Measurements from ENCODE around the gene ATP2B3.

Gene ATP2B3

GRCh38 chrX:153511784-153512500 is 5.5 kb upstream of the ATP2B3 start:
- H3K27me3 Mint-ChIP-seq = peaks cover 18% of the 10 kb centered on the region
- DNase-seq = no peak
- no peak overlapping the region for H3K4me3 Mint-ChIP-seq
- H3K36me3 Mint-ChIP-seq (ENCODE audit: low read depth) = no peaks in the 10 kb centered on the region
- no peak overlapping the region for H3K27ac Mint-ChIP-seq
- peaks cover 5% of the 10 kb centered on the region for H3K4me1 Mint-ChIP-seq (ENCODE audit: low read depth)
- H3K9me3 Mint-ChIP-seq = no peaks in the 10 kb centered on the region

- Mint-ChIP-seq H3K4me3 (no peak overlapping the region), H3K27ac (no peak overlapping the region)
Observed at GRCh38 chrX:153512501-153512893, 4.9 kb upstream of the ATP2B3 start.

GRCh38 chrX:153513265-153513664 is 4.2 kb upstream of the ATP2B3 start:
- no peak for DNase-seq
- H3K27ac Mint-ChIP-seq = no peak overlapping the region

More at GRCh38 chrX:153512501-153512893, 4.9 kb upstream of the ATP2B3 start:
- no peak for DNase-seq
- Mint-ChIP-seq H3K9me3 (no peaks in the 10 kb centered on the region), H3K27me3 (peaks cover 21% of the 10 kb centered on the region), H3K4me1 (ENCODE audit: low read depth) (peaks cover 3% of the 10 kb centered on the region), H3K36me3 (ENCODE audit: low read depth) (no peaks in the 10 kb centered on the region)

GRCh38 chrX:153514259-153514658 is 3.2 kb upstream of the ATP2B3 start:
- Mint-ChIP-seq H3K4me3 (no peak overlapping the region), H3K27ac (no peak overlapping the region), H3K4me1 (ENCODE audit: low read depth) (peaks cover 4% of the 10 kb centered on the region), H3K9me3 (no peaks in the 10 kb centered on the region), H3K27me3 (peaks cover 25% of the 10 kb centered on the region), H3K36me3 (ENCODE audit: low read depth) (no peaks in the 10 kb centered on the region)
- no peak for DNase-seq

More at GRCh38 chrX:153513265-153513664, 4.2 kb upstream of the ATP2B3 start:
- Mint-ChIP-seq H3K27me3 (peaks cover 22% of the 10 kb centered on the region), H3K4me3 (no peak overlapping the region), H3K9me3 (no peaks in the 10 kb centered on the region), H3K36me3 (ENCODE audit: low read depth) (no peaks in the 10 kb centered on the region), H3K4me1 (ENCODE audit: low read depth) (peaks cover under 1% of the 10 kb centered on the region)

- no peaks in the 10 kb centered on the region for H3K36me3 Mint-ChIP-seq (ENCODE audit: low read depth)
- no peak overlapping the region for H3K4me3 Mint-ChIP-seq
- no peaks in the 10 kb centered on the region for H3K9me3 Mint-ChIP-seq
- H3K27me3 Mint-ChIP-seq = peaks cover 32% of the 10 kb centered on the region
- H3K4me1 Mint-ChIP-seq (ENCODE audit: low read depth) = peaks cover 4% of the 10 kb centered on the region
- H3K27ac Mint-ChIP-seq = no peak overlapping the region
- no peak for DNase-seq
Observed at GRCh38 chrX:153515435-153515834, 2.0 kb upstream of the ATP2B3 start.

GRCh38 chrX:153516073-153516472 is 1.4 kb upstream of the ATP2B3 start:
- Mint-ChIP-seq H3K27ac (no peak overlapping the region), H3K36me3 (ENCODE audit: low read depth) (no peaks in the 10 kb centered on the region), H3K4me1 (ENCODE audit: low read depth) (peaks cover 4% of the 10 kb centered on the region), H3K4me3 (no peak overlapping the region), H3K27me3 (peaks cover 39% of the 10 kb centered on the region), H3K9me3 (no peaks in the 10 kb centered on the region)
- DNase-seq = no peak

- Mint-ChIP-seq H3K4me3 (no peak overlapping the region), H3K4me1 (ENCODE audit: low read depth) (peaks cover 4% of the 10 kb centered on the region), H3K36me3 (ENCODE audit: low read depth) (no peaks in the 10 kb centered on the region), H3K27ac (no peak overlapping the region), H3K27me3 (peaks cover 55% of the 10 kb centered on the region), H3K9me3 (no peaks in the 10 kb centered on the region)
- no peak for DNase-seq
Observed at GRCh38 chrX:153517946-153518834, 748 bp downstream of the ATP2B3 start.

GRCh38 chrX:153519569-153520286 is 2.3 kb downstream of the ATP2B3 start:
- peaks cover 4% of the 10 kb centered on the region for H3K4me1 Mint-ChIP-seq (ENCODE audit: low read depth)
- H3K4me3 Mint-ChIP-seq = no peak overlapping the region
- peaks cover 64% of the 10 kb centered on the region for H3K27me3 Mint-ChIP-seq
- no peak overlapping the region for H3K27ac Mint-ChIP-seq
- DNase-seq = no peak
- H3K36me3 Mint-ChIP-seq (ENCODE audit: low read depth) = no peaks in the 10 kb centered on the region
- no peaks in the 10 kb centered on the region for H3K9me3 Mint-ChIP-seq

GRCh38 chrX:153520287-153520917 is 3.0 kb downstream of the ATP2B3 start:
- Mint-ChIP-seq H3K27ac (no peak overlapping the region), H3K36me3 (ENCODE audit: low read depth) (no peaks in the 10 kb centered on the region), H3K4me3 (no peak overlapping the region), H3K27me3 (peaks cover 68% of the 10 kb centered on the region), H3K9me3 (no peaks in the 10 kb centered on the region), H3K4me1 (ENCODE audit: low read depth) (peaks cover 4% of the 10 kb centered on the region)
- DNase-seq = no peak

- Mint-ChIP-seq H3K9me3 (no peaks in the 10 kb centered on the region), H3K27me3 (peaks cover 63% of the 10 kb centered on the region), H3K27ac (no peak overlapping the region), H3K4me3 (no peak overlapping the region), H3K36me3 (ENCODE audit: low read depth) (no peaks in the 10 kb centered on the region), H3K4me1 (ENCODE audit: low read depth) (peaks cover 4% of the 10 kb centered on the region)
- DNase-seq = no peak
Observed at GRCh38 chrX:153521034-153521433, 3.6 kb downstream of the ATP2B3 start.

- no peak for DNase-seq
- Mint-ChIP-seq H3K4me3 (no peak overlapping the region), H3K36me3 (ENCODE audit: low read depth) (no peaks in the 10 kb centered on the region), H3K4me1 (ENCODE audit: low read depth) (peaks cover 4% of the 10 kb centered on the region), H3K9me3 (no peaks in the 10 kb centered on the region), H3K27me3 (peaks cover 61% of the 10 kb centered on the region), H3K27ac (no peak overlapping the region)
Observed at GRCh38 chrX:153522259-153522658, 4.8 kb downstream of the ATP2B3 start.

- Mint-ChIP-seq H3K4me1 (ENCODE audit: low read depth) (peaks cover 3% of the 10 kb centered on the region), H3K27me3 (peaks cover 70% of the 10 kb centered on the region), H3K9me3 (no peaks in the 10 kb centered on the region), H3K36me3 (ENCODE audit: low read depth) (no peaks in the 10 kb centered on the region), H3K27ac (no peak overlapping the region), H3K4me3 (no peak overlapping the region)
- no peak for DNase-seq
Observed at GRCh38 chrX:153523269-153523668, 5.8 kb downstream of the ATP2B3 start.

- no peaks in the 10 kb centered on the region for H3K4me1 Mint-ChIP-seq (ENCODE audit: low read depth)
- peaks cover 70% of the 10 kb centered on the region for H3K27me3 Mint-ChIP-seq
- no peak overlapping the region for H3K27ac Mint-ChIP-seq
- no peaks in the 10 kb centered on the region for H3K36me3 Mint-ChIP-seq (ENCODE audit: low read depth)
- H3K9me3 Mint-ChIP-seq = no peaks in the 10 kb centered on the region
- DNase-seq = no peak
- no peak overlapping the region for H3K4me3 Mint-ChIP-seq
Observed at GRCh38 chrX:153524234-153524633, 6.8 kb downstream of the ATP2B3 start.

GRCh38 chrX:153525451-153525850 is 8.0 kb downstream of the ATP2B3 start:
- Mint-ChIP-seq H3K9me3 (no peaks in the 10 kb centered on the region), H3K4me3 (no peak overlapping the region), H3K27ac (no peak overlapping the region), H3K4me1 (ENCODE audit: low read depth) (no peaks in the 10 kb centered on the region), H3K36me3 (ENCODE audit: low read depth) (no peaks in the 10 kb centered on the region), H3K27me3 (peaks cover 68% of the 10 kb centered on the region)
- DNase-seq = no peak
